Measurements from ENCODE around the gene SCGB3A1.

DNA sequence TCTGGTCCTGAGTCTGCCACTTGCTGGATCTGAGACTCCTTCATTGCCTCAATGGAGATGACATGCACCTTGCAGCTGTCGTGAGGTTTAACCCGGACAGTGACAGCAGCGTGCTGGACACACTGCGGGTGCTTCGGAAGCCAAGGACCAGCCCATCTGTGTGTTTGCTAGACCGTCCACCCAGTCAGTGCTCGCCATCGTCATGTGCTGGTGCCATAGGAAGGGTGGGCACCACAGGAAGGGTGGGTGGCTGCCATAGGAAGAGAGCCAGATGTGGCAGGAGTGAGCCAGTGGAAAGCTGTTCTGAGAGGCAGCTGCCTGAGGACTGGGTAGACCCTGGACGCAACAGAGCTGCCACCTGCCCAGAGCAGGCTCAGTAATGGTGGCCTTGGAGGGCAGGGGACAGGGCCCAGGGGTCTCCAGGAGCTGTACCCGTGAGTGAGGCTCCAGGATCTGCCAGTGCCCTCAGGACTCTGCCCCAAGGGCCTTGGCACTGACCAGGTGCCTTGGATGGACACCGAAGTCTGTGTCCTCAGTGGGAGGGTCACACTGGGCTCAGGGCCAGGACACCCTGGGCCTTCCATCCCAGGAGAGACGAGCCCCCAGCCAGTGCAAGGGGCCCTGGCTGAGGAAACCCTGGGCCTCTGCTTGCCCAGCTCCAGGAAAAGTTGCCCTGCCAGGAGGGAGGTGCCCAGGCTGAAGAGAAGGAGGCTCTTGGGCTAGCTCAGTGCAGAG lies 36.3 kb upstream of the SCGB3A1 start:
- TF ChIP-seq CTCF (IDR thresholded peaks at IDR 0.05), result no peak
- no peak for TF ChIP-seq POLR2A (IDR thresholded peaks at IDR 0.05)
